NCI-H128 (cell line): ENCODE results near the gene EPS8L1.
"Not testable (repeated sequence)": the region's sequence is repeated elsewhere in the genome, so short reads cannot be mapped to it uniquely, and the experiment has no call there.

Experiments used
- DNase-seq: peaks from one replicate; lab custom pipeline; 2025; ENCODE audit not compliant: unreplicated experiment; lab: John Stamatoyannopoulos, UW

The EPS8L1 gene

GRCh38 chr19:55048446-55048845 is 27.2 kb upstream of the EPS8L1 start:
- DNase-seq = no peak

DNA sequence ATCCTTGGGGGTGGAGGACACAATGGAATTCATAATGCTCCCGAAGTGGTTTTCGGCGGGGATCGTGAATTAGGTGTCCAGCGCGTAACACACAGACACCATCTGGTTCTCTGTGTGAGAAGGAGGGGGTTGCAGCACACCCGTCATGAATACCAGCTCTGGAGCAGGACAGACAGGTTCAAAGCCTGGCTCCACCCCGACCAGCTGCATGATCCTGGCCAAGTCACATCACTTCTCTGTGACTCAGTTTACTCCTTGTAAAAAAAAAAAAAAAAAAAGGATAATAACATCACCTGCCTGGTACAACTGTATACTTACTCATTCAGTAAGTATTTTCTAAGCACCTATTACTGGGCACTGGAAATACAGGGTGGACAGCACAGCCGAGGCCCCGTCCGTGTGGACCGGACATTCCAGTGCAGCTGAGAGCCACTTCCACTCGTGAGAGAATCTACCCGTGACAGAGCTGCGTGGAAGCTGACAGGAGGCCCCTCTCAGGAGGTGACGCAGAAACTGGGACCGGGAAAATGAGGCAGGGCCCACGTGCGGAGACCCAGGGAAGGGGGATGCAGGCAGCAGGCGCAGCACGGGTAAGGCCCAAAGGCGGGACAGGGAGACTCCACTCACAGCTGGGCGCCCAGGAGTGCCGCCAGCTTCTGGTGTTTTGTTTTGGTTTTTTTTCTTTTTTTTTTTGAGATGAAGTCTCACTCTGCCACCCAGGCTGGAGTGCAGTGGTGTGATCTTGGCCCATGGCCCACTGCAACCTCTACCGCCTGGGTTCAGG is 24.7 kb upstream of the EPS8L1 start:
- no peak for DNase-seq

GRCh38 chr19:55053735-55054134 is 21.9 kb upstream of the EPS8L1 start:
- DNase-seq = no peak

GRCh38 chr19:55056827-55057226 is 18.8 kb upstream of the EPS8L1 start:
- no peak for DNase-seq

- DNase-seq = no peak
These were observed 16.7 kb upstream of the EPS8L1 start for GRCh38 chr19:55058781-55059610.

- not testable (repeated sequence) for DNase-seq
These were observed 15.4 kb upstream of the EPS8L1 start for GRCh38 chr19:55060287-55060686.

- DNase-seq = peak; percentile 39
These were observed 12.8 kb upstream of the EPS8L1 start, which contains the start of gene RDH13 for GRCh38 chr19:55062735-55063491. Gene RDH13, minus strand, starts transcription at chr19:55063148. Its CDS starts 116 bp downstream, at chr19:55063032.

- no peak for DNase-seq
These were observed 12.2 kb upstream of the EPS8L1 start for GRCh38 chr19:55063492-55063843.

DNA sequence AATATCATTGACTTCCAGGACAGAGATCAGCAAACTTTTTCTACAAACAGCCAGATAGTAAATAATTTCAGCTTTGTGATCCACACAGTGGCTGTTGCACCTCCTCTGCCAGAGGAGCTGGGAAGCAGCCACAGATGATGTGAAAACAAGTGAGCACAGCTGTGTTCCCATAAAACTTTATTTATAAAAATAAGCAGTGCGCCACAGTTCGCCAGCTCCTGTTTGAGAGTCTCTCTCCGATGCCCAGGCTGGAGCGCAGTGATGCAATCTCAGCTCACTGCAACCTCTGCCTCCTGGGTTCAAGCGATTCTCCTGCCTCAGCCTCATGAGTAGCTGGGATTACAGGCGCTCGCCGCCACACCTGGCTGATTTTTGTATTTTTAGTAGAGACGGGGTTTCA is 10.2 kb upstream of the EPS8L1 start:
- DNase-seq = not testable (repeated sequence)

DNA sequence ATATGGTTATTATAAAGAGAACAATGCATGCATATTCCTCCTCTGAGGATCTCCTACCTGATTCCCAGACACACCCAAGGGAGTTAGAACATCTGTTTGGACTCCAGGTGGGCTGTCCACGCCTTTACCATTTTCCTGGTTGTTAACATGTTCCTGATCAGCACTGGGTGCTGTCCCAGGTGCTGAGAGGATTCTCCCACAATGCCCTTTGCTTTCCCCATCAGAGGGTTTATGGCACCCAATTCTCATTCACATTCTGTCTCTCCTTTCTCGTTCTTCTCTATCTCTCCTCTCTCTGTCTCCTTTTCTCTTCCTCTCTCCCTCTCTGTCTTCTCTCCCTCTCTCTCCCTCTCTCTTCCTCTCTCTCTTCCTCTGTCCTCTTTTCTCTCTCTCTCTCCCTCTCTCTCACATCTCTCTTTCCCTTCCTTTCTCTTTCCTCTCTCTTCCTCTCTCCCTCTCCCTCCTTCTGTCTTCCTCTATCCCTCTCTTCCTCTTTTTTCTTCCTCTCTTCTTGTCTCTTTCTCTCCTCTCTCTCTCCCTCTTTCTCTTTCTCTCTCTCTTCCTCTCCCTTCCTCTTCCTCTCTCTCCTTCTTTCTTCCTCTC is 9.5 kb upstream of the EPS8L1 start:
- DNase-seq = no peak

GRCh38 chr19:55067869-55068268 is 7.8 kb upstream of the EPS8L1 start:
- DNase-seq = no peak

- DNase-seq = no peak
These were observed 6.5 kb upstream of the EPS8L1 start for GRCh38 chr19:55068950-55069864.

DNA sequence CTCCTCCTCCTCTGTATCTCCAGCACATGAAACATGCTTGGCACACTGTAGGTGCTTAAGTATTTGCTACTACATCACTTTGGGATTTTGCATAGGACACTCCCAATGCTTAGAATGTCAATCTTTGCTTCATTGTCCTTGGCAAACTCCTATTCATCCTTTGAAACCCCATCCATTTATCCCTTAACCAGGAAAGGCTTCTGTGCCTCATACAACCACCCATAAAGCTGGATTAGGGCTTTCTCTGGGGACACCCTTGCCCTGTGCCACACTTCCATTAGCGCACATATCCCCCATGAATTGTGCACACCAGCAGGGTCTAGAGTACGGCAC is 5.8 kb upstream of the EPS8L1 start:
- no peak for DNase-seq

DNA sequence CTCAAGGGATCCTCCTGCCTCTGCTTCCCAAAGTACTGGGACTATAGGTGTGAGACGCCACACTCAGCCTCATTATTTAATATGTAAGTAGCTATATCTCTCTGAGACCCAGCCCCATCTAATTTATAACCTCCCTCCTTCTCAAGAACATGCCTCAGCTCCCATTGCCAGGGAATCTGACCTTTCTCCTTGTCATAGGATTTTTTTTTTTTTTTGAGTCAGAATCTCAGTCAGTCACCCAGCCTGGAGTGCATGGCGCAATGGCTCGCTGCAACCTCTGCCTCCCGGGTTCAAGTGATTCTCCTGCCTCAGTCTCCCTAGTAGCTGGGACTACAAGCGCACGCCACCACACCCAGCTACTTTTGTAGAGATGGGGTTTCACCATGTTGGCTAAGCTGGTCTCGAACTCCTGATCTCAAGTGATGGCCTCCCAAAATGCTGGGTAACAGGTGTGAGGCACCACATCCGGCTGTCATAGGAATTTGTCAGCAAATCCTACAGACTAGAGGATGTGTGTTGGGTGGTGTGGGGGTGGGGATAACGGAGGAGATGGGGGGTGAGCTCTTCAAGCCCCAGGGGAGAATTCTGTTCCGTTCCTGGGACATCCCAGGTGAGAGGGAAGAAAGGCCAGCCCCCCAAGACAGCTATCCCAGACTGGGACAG is 5.1 kb upstream of the EPS8L1 start:
- DNase-seq = no peak

GRCh38 chr19:55071129-55071502 is 4.6 kb upstream of the EPS8L1 start:
- DNase-seq = no peak

- no peak for DNase-seq
These were observed 3.8 kb upstream of the EPS8L1 start for GRCh38 chr19:55071913-55072312.

- DNase-seq = no peak
These were observed 652 bp downstream of the EPS8L1 start for GRCh38 chr19:55076321-55076720.

GRCh38 chr19:55077106-55077505 is 1.4 kb downstream of the EPS8L1 start:
- no peak for DNase-seq

DNA sequence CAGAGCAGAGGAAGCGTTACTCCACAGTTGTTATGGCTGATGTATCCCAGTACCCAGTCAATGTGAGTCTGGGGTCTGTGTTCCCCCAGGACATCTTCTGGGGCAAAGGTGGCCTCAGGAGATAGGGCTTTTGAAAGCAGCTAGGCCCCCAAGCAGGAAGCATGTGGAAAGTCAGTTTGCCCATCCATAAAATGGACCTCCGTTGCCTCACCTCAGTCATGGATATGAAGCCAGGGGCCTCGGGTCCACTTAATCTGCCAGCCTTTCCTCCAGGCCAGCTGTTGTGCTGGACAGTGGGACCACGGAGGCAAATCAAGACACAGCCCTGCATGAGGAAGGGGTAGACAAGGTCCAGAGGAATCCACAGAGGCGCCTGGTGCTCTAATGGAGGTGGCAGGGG is 3.3 kb downstream of the EPS8L1 start:
- no peak for DNase-seq
